ENCODE results near the gene AMH. TPM values are rescaled to one million over a fixed set of nuclear protein-coding genes. Genes with fewer than 3 reads are reported as not detected.
A peak's percentile ranks its signal among the peaks of the same experiment; 100 is the strongest.

AMH gene
- total RNA-seq, 1 experiment from 2014 or later = 42.8 TPM

GRCh38 chr19:2236314-2237050 lies 12.6 kb upstream of the AMH start, which contains the start of the genes PLEKHJ1 and SF3A2 (continued):
- TF ChIP-seq ZBTB33 (IDR thresholded peaks at IDR 0.05; ENCODE audit: extremely low read depth, insufficient replicate concordance, low read length) = peak; percentile 29
- peak; percentile 96; the same call in 1 of the 2 replicates for TF ChIP-seq ZFX (IDR thresholded peaks at IDR 0.05)

- peak overlapping the region; percentile 95 for H3K27ac ChIP-seq (ENCODE audit: low read depth, low read length)
- peaks cover 9 to 55% of the 10 kb centered on the region in 2 experiments for H3K36me3 ChIP-seq (ENCODE audit: control insufficient read depth in 1 of 2, insufficient read depth in 2 of 2, low read length in 2 of 2)
- TSS peak; percentile 46 for BruUV-seq (replicated peaks)
- peak overlapping the region; percentile 99 for H3K9ac ChIP-seq (ENCODE audit: low read length)
- ChIA-PET CTCF (interaction anchor here (1.1 kb wide), 1 partner anchor 81 kb away, joined by 4 read pairs; no protein-coding TSS in a partner anchor), RAD21 (ENCODE audit: low non-redundant PET in 1 of 2, low total read pairs in 2 of 2, uncharacterized antibody in 2 of 2, unreplicated experiment in 2 of 2) (interaction anchor here in 1 of 2 experiments (1.0 kb wide), 1 partner anchor 82 kb away, joined by 4 read pairs; no protein-coding TSS in a partner anchor), POLR2A (no interaction called here)
- DNase-seq (ENCODE audit: low read depth, low spot score) (no peak), ATAC-seq (peak; percentile 34)
- H3K4me3 ChIP-seq (replicated peaks in 1 of 2; ENCODE audit: low read depth in 1 of 2, low read length in 2 of 2) = peak overlapping the region; percentile 83 to 92
- intact Hi-C loops (cut with micrococcal nuclease) = loop anchor here (5.0 kb wide), 1 partner anchor 75 kb away; the partner anchor contains the start of gene DOT1L
- no peak overlapping the region for H2AFZ ChIP-seq (ENCODE audit: low read depth, low read length, poor library complexity, severe bottlenecking)
- no peak for TF ChIP-seq ATF3 (IDR thresholded peaks at IDR 0.05)
- TF ChIP-seq FOSL1 (IDR thresholded peaks at IDR 0.05; ENCODE audit: low read depth) = no peak
- no peak for TF ChIP-seq TCF7L2 (IDR thresholded peaks at IDR 0.05; ENCODE audit: borderline replicate concordance, extremely low read depth, insufficient read depth, insufficient read length)
- peak; percentile 85; the same call in 1 of the 2 replicates for TF ChIP-seq ZFX (IDR thresholded peaks at IDR 0.05)
- TF ChIP-seq EGR1 (IDR thresholded peaks at IDR 0.05; ENCODE audit: low read depth) = no peak
- no peak for TF ChIP-seq EZH2 (IDR thresholded peaks at IDR 0.05)
- no peak for TF ChIP-seq CEBPB (IDR thresholded peaks at IDR 0.05; ENCODE audit: low read depth)
- H3K9me2 ChIP-seq (ENCODE audit: insufficient read depth) = no peaks in the 10 kb centered on the region
- peaks cover 17 to 46% of the 10 kb centered on the region in 2 experiments; a peak in 3 of 4 replicates for H3K4me1 ChIP-seq (ENCODE audit: control insufficient read depth in 1 of 2, insufficient read depth in 2 of 2, low read length in 2 of 2)
- H3K79me2 ChIP-seq (ENCODE audit: insufficient read depth, low read length) = peaks cover 91% of the 10 kb centered on the region
- H3K27me3 ChIP-seq (ENCODE audit: insufficient read depth, low read length) = no peaks in the 10 kb centered on the region
- peaks cover 32% of the 10 kb centered on the region; the same call in 1 of the 2 replicates for H4K20me1 ChIP-seq (ENCODE audit: insufficient read depth)
- no peaks in the 10 kb centered on the region for H3K9me3 ChIP-seq (ENCODE audit: control insufficient read depth in 1 of 2, insufficient read depth in 1 of 2, low read depth in 1 of 2, low read length in 2 of 2)
- peak overlapping the region; percentile 80 for H3K4me2 ChIP-seq (ENCODE audit: low read length)
Measured at GRCh38 chr19:2237051-2237868, 11.9 kb upstream of the AMH start.

Data from HCT116 (cell line).